CD4-positive, CD25-positive, alpha-beta regulatory T cell (primary cell): ENCODE measurements around the gene HNRNPR. TPM values are rescaled to one million over a fixed set of nuclear protein-coding genes. Genes with fewer than 3 reads are reported as not detected.
"Not testable (repeated sequence)": the region's sequence is repeated elsewhere in the genome, so short reads cannot be mapped to it uniquely, and the experiment has no call there.

Source experiments
- ATAC-seq, 2 donors: fragments of 150-1000 bp; cut with Tn5 transposase; one replicate each; pipeline ENCODE4 v1.10.0; 2021; ENCODE audit warnings: low read depth in 2 of 2, moderate number of reproducible peaks in 2 of 2, moderate library complexity in 1 of 2
- DNase-seq, 3 donors: peaks; one replicate each; pipeline versions ENCODE4 v3.0.0 to v3.0.0-alpha.2; 2012 to 2022; ENCODE audit warnings: mixed read lengths in 1 of 3
- H3K27ac ChIP-seq: one replicate; pipeline ENCODE4 v1.7.0; 2013; ENCODE audit warnings: mild to moderate bottlenecking, low read length; ENCODE audit not compliant: insufficient read depth, poor library complexity, severe bottlenecking
- H3K27me3 ChIP-seq: one replicate; pipeline ENCODE4 v1.7.0; 2013; ENCODE audit warnings: low read length; ENCODE audit not compliant: control insufficient read depth, insufficient read depth
- H3K36me3 ChIP-seq: one replicate; pipeline ENCODE4 v1.7.0; 2013; ENCODE audit warnings: mild to moderate bottlenecking, low read length, moderate library complexity; ENCODE audit not compliant: control insufficient read depth, insufficient read depth
- H3K4me1 ChIP-seq: 2 replicates; pipeline ENCODE4 v1.7.0; 2013; ENCODE audit warnings: mild to moderate bottlenecking, low read length; ENCODE audit not compliant: insufficient read depth, control insufficient read depth, poor library complexity, severe bottlenecking
- H3K4me3 ChIP-seq: one replicate; pipeline ENCODE4 v1.7.0; 2013; ENCODE audit warnings: low read depth, mild to moderate bottlenecking, low read length, moderate library complexity
- H3K9me3 ChIP-seq, 2 experiments: 1 replicate in 1 of 2; 2 replicates in 1 of 2; pipeline ENCODE4 v1.7.0; 2013; ENCODE audit warnings: low read length in 2 of 2, mild to moderate bottlenecking in 1 of 2, moderate library complexity in 1 of 2; ENCODE audit not compliant: control insufficient read depth in 2 of 2
- H3K27ac Mint-ChIP-seq, 3 donors: one replicate each; pipeline ENCODE4 v1.8.0; 2020 to 2022; ENCODE audit warnings: mild to moderate bottlenecking in 3 of 3, mixed read lengths in 3 of 3, moderate library complexity in 2 of 3
- H3K27me3 Mint-ChIP-seq: one replicate; pipeline ENCODE4 v1.8.0; 2022; ENCODE audit warnings: mild to moderate bottlenecking, mixed read lengths
- H3K36me3 Mint-ChIP-seq: one replicate; pipeline ENCODE4 v1.8.0; 2020; ENCODE audit warnings: mixed read lengths
- H3K4me1 Mint-ChIP-seq, 4 donors: one replicate each; pipeline ENCODE4 v1.8.0; 2020 to 2022; ENCODE audit warnings: mixed read lengths in 4 of 4, mild to moderate bottlenecking in 1 of 4
- H3K4me3 Mint-ChIP-seq, 4 donors: one replicate each; pipeline ENCODE4 v1.8.0; 2020 to 2022; ENCODE audit warnings: mild to moderate bottlenecking in 4 of 4, mixed read lengths in 4 of 4, moderate library complexity in 3 of 4
- H3K9me3 Mint-ChIP-seq, 7 donors: one replicate each; pipeline ENCODE4 v1.8.0; 2020 to 2022; ENCODE audit warnings: mixed read lengths in 7 of 7, mild to moderate bottlenecking in 3 of 7, moderate library complexity in 2 of 7
- polyA plus RNA-seq, 4 donors: library from polyadenylated mRNA; unstranded; fragments of 300-500 nt; fragmentation: Illumina TruSeq; gene quantifications; one replicate each; pipeline ENCODE4 v1.2.3, GENCODE V29; 2021
- total RNA-seq: library from RNA; stranded (reverse); gene quantifications from one replicate; pipeline ENCODE4 v1.2.3, GENCODE V29; 2022

The HNRNPR gene
- total and polyA plus RNA-seq, 5 donors from 2014 or later, result 126 to 201 (median 180) TPM

GRCh38 chr1:23337869-23338268, 6.2 kb downstream of the HNRNPR start:
- H3K27ac ChIP-seq, result no peak overlapping the region
- H3K27me3 ChIP-seq, result no peaks in the 10 kb centered on the region
- peaks cover 50% of the 10 kb centered on the region for H3K4me1 ChIP-seq
- H3K4me3 ChIP-seq, result peak overlapping the region; percentile 97
- peaks cover 41% of the 10 kb centered on the region for H3K36me3 ChIP-seq
- Mint-ChIP-seq H3K27me3 (peaks cover 4% of the 10 kb centered on the region), H3K4me3 (peak overlapping the region in 2 of 4 donors; percentile 13 to 28), H3K27ac (peak overlapping the region; percentile 27 to 86 (median 37)), H3K4me1 (peaks cover 30 to 69% (median 57%) of the 10 kb centered on the region in 4 donors), H3K9me3 (no peaks in the 10 kb centered on the region), H3K36me3 (peaks cover 28% of the 10 kb centered on the region)
- ATAC-seq (no peak), DNase-seq (no peak)
- H3K9me3 ChIP-seq, result no peaks in the 10 kb centered on the region

- H3K4me1 Mint-ChIP-seq, result peaks cover 15 to 44% (median 30%) of the 10 kb centered on the region in 4 donors
- no peak overlapping the region for H3K27ac Mint-ChIP-seq
- no peak for ATAC-seq
- H3K27me3 Mint-ChIP-seq, result no peaks in the 10 kb centered on the region
- H3K4me3 ChIP-seq, result no peak overlapping the region
- no peaks in the 10 kb centered on the region for H3K27me3 ChIP-seq
- no peaks in the 10 kb centered on the region for H3K9me3 ChIP-seq
- H3K36me3 ChIP-seq, result peaks cover 81% of the 10 kb centered on the region
- peaks cover 34% of the 10 kb centered on the region for H3K36me3 Mint-ChIP-seq
- DNase-seq, result no peak
- no peak overlapping the region for H3K27ac ChIP-seq
- no peaks in the 10 kb centered on the region for H3K4me1 ChIP-seq
- no peak overlapping the region for H3K4me3 Mint-ChIP-seq
- no peaks in the 10 kb centered on the region for H3K9me3 Mint-ChIP-seq
Observed at GRCh38 chr1:23331713-23332112, 12.4 kb downstream of the HNRNPR start.

GRCh38 chr1:23330846-23331245, 13.2 kb downstream of the HNRNPR start:
- no peaks in the 10 kb centered on the region for H3K9me3 ChIP-seq
- peaks cover 40% of the 10 kb centered on the region for H3K36me3 Mint-ChIP-seq
- H3K27ac Mint-ChIP-seq, result peak overlapping the region in 2 of 3 donors; percentile 26 to 31
- H3K4me3 Mint-ChIP-seq, result no peak overlapping the region
- ATAC-seq (no peak), DNase-seq (no peak)
- no peaks in the 10 kb centered on the region for H3K27me3 Mint-ChIP-seq
- H3K9me3 Mint-ChIP-seq, result no peaks in the 10 kb centered on the region
- peaks cover 88% of the 10 kb centered on the region for H3K36me3 ChIP-seq
- H3K27me3 ChIP-seq, result no peaks in the 10 kb centered on the region
- H3K4me1 Mint-ChIP-seq, result peaks cover 15 to 44% (median 34%) of the 10 kb centered on the region in 4 donors
- no peak overlapping the region for H3K4me3 ChIP-seq
- H3K27ac ChIP-seq, result no peak overlapping the region
- H3K4me1 ChIP-seq, result no peaks in the 10 kb centered on the region

- Histone ChIP-seq H3K27ac (no peak overlapping the region), H3K36me3 (peaks cover 68% of the 10 kb centered on the region), H3K27me3 (no peaks in the 10 kb centered on the region), H3K4me1 (peaks cover 4% of the 10 kb centered on the region), H3K4me3 (no peak overlapping the region), H3K9me3 (no peaks in the 10 kb centered on the region)
- H3K4me3 Mint-ChIP-seq, result no peak overlapping the region
- no peaks in the 10 kb centered on the region for H3K27me3 Mint-ChIP-seq
- peak overlapping the region in 2 of 3 donors; percentile 1 to 48 for H3K27ac Mint-ChIP-seq
- peaks cover 46% of the 10 kb centered on the region for H3K36me3 Mint-ChIP-seq
- ATAC-seq, result no peak
- no peaks in the 10 kb centered on the region for H3K9me3 Mint-ChIP-seq
- DNase-seq, result no peak
- peaks cover 23 to 43% (median 35%) of the 10 kb centered on the region in 4 donors for H3K4me1 Mint-ChIP-seq
Observed at GRCh38 chr1:23325393-23325792, 18.7 kb downstream of the HNRNPR start.

- peaks cover 4% of the 10 kb centered on the region for H3K4me1 ChIP-seq
- peak overlapping the region; percentile 16 to 85 (median 61) for H3K27ac Mint-ChIP-seq
- H3K4me1 Mint-ChIP-seq, result peaks cover 29 to 37% (median 31%) of the 10 kb centered on the region in 4 donors
- H3K36me3 ChIP-seq, result peaks cover 69% of the 10 kb centered on the region
- no peaks in the 10 kb centered on the region for H3K27me3 Mint-ChIP-seq
- DNase-seq (no peak), ATAC-seq (no peak)
- peaks cover 56% of the 10 kb centered on the region for H3K36me3 Mint-ChIP-seq
- H3K9me3 ChIP-seq, result no peaks in the 10 kb centered on the region
- no peaks in the 10 kb centered on the region for H3K9me3 Mint-ChIP-seq
- no peak overlapping the region for H3K27ac ChIP-seq
- no peak overlapping the region for H3K4me3 Mint-ChIP-seq
- no peaks in the 10 kb centered on the region for H3K27me3 ChIP-seq
- no peak overlapping the region for H3K4me3 ChIP-seq
Observed at GRCh38 chr1:23322770-23323169, 21.3 kb downstream of the HNRNPR start.

- not testable (repeated sequence) for H3K4me1 ChIP-seq, H3K27me3 ChIP-seq, H3K9me3 ChIP-seq, H3K27ac ChIP-seq, H3K4me3 Mint-ChIP-seq, H3K27ac Mint-ChIP-seq, ATAC-seq, H3K9me3 Mint-ChIP-seq, H3K4me3 ChIP-seq, H3K27me3 Mint-ChIP-seq, DNase-seq
- Mint-ChIP-seq H3K4me1 (peaks cover 22 to 31% (median 24%) of the 10 kb centered on the region in 4 donors), H3K36me3 (peaks cover 25% of the 10 kb centered on the region)
- peaks cover 57% of the 10 kb centered on the region for H3K36me3 ChIP-seq
Observed at GRCh38 chr1:23310280-23310679, 33.8 kb downstream of the HNRNPR start.

GRCh38 chr1:23304140-23304620, 39.9 kb downstream of the HNRNPR start:
- H3K9me3 Mint-ChIP-seq, result no peaks in the 10 kb centered on the region
- Histone ChIP-seq H3K27me3 (no peaks in the 10 kb centered on the region), H3K4me3 (no peak overlapping the region), H3K36me3 (peaks cover 37% of the 10 kb centered on the region), H3K4me1 (peaks cover 3% of the 10 kb centered on the region), H3K27ac (no peak overlapping the region), H3K9me3 (no peaks in the 10 kb centered on the region)
- H3K4me1 Mint-ChIP-seq, result peaks cover 2 to 11% (median 7%) of the 10 kb centered on the region in 4 donors
- DNase-seq (no peak), ATAC-seq (no peak)
- H3K36me3 Mint-ChIP-seq, result peaks cover 10% of the 10 kb centered on the region
- H3K27ac Mint-ChIP-seq, result peak overlapping the region in 1 of 3 donors; percentile 15
- H3K4me3 Mint-ChIP-seq, result no peak overlapping the region
- H3K27me3 Mint-ChIP-seq, result no peaks in the 10 kb centered on the region

- no peaks in the 10 kb centered on the region for H3K27me3 ChIP-seq
- Mint-ChIP-seq H3K4me1 (peaks cover 2 to 11% (median 7%) of the 10 kb centered on the region in 4 donors), H3K4me3 (no peak overlapping the region), H3K27ac (no peak overlapping the region), H3K9me3 (no peaks in the 10 kb centered on the region), H3K36me3 (peaks cover 10% of the 10 kb centered on the region), H3K27me3 (no peaks in the 10 kb centered on the region)
- ATAC-seq (no peak), DNase-seq (no peak)
- H3K4me3 ChIP-seq, result no peak overlapping the region
- no peak overlapping the region for H3K27ac ChIP-seq
- H3K36me3 ChIP-seq, result peaks cover 33% of the 10 kb centered on the region
- peaks cover 3% of the 10 kb centered on the region for H3K4me1 ChIP-seq
- no peaks in the 10 kb centered on the region for H3K9me3 ChIP-seq
Observed at GRCh38 chr1:23303524-23303923, 40.6 kb downstream of the HNRNPR start.
